HG03378 (cell line): ENCODE results near the gene KCNQ1OT1.

Source experiments
- ATAC-seq: cut with Tn5 transposase; IDR thresholded peaks from one replicate; pipeline ENCODE4 v1.9.1; 2021; ENCODE audit warnings: mild to moderate bottlenecking, moderate library complexity; ENCODE audit not compliant: unreplicated experiment

Gene KCNQ1OT1

DNA sequence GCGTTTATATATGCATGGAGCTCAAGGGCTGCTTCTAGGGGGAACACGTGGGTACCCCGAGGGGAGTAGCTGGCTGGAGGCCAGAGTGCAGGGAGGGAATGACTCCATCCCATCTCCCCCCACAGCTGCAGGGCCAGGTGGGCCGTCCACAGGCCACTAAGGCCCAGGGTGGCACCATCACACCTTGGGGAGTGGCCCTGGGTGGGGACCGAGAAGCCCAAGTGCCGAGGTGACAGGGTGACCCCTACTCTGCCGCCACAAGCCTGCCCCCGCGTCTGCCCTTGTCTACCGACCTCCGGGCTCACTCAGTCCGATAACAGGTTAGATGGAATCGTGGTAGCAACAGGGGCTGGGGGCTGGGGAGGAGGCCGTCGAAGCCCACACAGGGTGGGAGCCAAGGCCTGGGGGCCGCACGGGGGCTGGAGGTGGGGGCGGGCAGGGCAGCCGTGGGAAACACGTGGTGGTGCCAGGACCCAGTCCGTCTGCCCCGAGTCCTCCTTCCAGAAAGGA lies 125.7 kb downstream of the KCNQ1OT1 start:
- no peak for ATAC-seq

DNA sequence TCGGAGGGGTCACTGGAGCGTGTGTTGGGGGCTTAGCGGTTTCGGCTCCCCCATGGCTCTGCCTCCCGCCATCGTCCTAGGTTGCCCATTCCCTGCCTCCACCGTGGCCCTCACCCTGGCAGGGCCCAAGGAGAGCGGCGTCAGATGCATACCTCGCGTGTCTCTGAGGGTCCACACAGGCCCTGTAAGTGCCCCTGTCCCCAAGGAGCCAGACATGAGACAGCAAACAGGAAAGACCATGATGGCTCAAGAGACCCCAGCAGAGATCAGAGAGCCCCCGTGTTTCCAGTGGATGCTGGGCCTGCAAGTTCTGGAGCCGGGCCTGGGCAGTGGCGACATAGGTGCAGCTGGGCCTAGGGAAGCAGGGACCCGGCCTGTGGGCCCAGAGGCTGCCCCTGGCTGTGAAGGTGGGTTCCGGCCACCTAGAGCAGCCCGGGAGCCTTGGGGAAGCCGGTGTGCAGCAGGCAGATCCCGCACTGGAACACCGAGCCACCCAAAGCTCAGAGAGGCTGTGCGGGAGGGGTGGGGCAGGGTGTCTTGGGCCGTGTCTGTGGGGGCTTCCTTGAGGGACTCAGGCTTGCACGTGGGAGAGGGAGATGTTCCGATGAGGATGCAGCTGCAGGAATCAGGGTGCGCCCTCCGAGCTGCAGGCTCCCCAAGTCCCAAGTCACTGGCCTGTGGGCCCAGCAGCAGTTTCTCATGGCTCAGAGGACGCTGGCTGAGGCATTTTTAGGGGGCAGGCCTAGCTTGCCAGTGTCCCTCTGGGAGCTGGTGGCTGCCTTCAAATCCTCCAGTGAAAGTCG lies 126.4 kb downstream of the KCNQ1OT1 start:
- ATAC-seq: no peak

DNA sequence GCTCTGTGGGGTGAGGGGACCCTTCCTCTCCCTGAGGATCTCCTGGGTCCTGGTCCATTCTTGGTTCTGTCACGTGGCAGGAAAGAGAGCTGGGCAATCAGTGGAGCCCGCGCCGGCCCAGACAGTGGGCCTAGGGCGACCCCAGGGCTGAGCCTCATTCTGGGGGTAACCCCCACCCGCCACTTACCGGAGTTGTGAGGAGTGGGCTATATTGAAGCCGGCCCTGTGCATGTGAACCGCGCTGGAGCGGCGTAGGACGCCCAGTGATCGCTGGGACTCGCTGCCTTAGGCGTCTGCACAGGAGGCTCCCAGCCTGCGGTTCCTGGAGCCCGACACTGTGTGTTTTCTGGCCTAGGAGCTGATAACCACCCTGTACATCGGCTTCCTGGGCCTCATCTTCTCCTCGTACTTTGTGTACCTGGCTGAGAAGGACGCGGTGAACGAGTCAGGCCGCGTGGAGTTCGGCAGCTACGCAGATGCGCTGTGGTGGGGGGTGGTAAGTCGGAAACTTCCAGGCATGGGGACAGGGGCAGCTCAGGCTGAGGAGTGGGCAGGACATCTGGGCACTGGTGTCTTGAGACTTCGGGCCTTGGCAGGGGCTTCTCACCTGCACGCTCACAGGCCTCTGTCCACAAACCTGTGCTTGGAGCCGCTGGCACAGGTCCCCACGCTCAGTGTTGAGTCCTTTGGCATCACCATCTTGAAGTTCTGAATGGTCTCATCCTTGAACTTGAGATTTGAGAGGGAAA lies 127.1 kb downstream of the KCNQ1OT1 start:
- no peak for ATAC-seq

DNA sequence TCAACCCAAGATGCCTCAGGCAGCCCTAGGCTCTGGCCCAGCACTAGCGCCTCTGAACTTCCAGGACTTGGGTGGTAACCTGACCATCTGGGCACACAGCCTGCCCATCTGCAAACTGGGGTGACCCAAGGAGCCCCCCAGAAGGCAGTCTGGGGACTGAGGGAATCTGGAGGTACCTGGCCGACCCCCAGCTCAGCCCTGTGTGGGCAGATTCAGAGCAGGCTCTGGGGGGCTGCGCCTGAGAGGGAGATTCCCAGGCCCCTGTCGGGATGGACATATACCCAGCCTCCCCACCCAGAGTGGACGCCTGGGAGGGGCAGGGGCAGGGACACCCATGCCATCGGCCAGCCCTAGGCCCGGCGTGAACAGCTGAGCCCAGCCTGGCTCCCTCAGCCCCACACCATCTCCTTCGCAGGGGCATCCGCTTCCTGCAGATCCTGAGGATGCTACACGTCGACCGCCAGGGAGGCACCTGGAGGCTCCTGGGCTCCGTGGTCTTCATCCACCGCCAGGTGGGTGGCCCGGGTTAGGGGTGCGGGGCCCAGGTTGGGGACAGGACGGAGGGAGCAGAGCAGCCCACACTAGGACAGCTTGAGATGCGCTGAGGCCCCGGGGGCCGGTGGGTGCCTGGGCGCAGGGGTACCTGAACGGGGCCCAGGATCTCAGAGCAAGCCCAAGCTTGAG lies 128.1 kb downstream of the KCNQ1OT1 start:
- no peak for ATAC-seq

DNA sequence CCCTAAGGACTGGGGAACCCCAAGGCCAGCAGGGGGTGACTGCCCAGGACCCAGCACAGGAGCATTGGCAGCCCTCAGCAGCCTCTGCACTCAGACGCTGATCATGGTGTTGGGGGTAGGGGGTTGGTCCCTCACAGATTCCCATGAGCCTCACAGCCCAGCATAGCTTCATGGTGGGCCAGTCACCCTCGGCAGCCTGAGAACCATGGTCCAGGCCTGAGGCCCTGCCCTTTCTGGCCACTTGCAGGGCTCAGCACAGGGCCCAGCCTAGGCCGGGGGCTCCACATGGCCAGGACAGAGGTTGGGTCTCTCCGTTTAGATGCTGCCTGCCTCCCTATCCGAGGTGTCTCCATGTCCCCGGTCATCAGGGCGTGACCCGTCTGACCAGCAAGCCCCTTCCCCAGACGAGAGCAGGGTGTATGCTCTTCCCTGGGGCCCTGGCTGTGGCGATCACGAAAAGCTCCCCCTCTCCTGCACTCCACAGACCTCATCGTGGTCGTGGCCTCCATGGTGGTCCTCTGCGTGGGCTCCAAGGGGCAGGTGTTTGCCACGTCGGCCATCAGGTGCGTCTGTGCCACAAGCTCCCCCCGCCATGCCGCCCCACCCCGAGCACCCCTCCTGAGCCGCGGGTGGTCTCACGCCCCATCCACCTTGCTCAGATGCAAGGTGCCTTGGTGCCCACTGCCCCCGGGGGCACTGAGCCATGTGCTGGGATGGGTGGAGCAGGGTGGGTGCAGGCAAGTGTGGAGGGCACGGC lies 128.8 kb downstream of the KCNQ1OT1 start:
- ATAC-seq: no peak

DNA sequence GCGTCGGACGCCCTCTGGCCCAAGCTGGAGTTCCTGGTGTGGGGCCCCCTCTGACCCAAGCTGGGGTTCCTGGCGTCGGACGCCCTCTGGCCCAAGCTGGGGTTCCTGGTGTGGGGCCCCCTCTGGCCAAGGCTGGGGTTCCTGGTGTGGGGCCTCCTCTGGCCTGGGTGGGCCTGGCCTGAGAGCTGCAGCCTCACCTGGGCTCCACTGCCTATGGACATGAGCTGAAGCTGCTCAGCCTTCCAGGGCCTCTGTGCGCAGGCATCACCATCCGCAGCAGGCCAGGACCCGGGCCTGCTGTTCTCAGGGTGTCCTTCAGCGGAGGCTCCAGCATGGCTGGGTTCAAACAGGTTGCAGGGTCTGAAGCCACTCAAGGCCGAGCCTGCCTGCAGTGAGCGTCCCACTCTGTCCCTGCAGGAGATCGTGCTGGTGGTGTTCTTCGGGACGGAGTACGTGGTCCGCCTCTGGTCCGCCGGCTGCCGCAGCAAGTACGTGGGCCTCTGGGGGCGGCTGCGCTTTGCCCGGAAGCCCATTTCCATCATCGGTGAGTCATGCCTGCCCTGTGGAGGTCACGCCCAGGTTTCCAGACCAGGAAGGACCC lies 129.5 kb downstream of the KCNQ1OT1 start:
- no peak for ATAC-seq

DNA sequence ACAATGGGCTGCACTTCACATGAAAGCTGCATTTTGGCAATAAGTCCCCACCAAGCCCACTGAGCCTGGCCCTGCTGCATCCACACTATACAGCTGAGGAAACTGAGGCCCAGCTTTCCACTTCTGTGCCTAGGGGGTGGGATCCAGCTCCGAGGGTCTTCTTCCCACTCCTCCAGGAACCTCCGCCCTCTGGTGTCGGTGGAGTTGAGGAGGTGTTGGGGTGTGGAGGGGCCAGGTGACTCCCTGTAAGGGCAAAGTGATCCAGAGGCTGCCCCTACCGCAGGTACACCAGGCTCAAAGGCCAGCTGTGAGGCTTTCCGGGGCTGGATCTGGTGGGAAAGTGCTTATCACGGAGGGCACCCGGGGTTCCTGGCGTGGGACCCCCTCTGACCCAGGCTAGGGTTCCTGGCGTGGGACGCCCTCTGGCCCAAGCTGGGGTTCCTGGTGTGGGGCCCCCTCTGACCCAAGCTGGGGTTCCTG lies 130.0 kb downstream of the KCNQ1OT1 start:
- no peak for ATAC-seq

DNA sequence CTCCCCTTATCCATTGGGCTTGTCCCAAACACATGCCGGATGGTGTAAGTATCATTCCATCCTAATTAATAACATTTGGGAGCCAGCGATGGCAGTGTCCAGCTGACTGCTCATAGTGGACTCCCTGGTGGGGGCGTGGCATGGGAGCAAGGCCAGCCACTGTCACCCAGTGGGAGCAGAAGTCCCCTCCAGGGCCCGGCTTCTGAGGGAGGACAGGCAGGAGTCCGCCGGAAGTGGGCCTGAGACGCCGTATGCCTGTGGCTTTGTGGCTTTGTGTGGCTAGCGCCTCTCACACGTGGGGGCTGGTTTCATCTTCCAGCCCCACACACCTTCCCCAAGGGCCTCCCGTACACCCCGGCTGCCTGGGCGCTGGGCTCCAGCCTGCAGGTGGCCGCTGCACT lies 130.5 kb downstream of the KCNQ1OT1 start:
- no peak for ATAC-seq

DNA sequence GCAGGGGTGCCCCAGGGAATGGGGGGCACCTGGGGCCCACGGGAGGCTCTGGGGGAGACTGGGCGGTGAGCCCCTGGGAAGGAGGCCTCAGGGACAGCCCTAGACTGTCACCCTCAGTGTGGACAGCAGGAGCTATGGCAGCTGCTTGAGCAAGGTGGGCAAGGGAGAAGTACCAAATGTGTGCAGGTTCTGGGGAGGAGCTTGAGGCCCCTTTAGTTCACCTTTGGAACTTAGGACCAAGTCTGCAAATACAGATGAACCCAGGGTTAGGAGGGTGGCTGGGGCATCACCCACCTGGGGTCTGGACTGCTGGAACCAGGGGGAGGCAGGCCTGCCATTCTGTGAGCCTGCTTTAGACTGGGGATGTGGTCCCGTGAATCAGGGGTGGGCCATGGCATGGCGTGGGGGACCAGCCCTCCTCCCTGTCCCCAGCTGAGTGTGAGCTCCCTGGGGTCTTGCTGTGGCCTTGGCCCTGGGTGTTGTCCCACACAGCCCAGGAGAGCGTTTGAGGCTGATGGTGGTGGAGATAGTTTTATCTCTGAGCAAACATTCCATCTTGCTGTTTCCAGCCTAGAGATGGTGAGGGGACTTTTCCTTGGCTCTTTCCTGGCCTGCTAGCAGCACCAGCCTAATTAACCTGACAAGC lies 132.6 kb downstream of the KCNQ1OT1 start:
- ATAC-seq: no peak

DNA sequence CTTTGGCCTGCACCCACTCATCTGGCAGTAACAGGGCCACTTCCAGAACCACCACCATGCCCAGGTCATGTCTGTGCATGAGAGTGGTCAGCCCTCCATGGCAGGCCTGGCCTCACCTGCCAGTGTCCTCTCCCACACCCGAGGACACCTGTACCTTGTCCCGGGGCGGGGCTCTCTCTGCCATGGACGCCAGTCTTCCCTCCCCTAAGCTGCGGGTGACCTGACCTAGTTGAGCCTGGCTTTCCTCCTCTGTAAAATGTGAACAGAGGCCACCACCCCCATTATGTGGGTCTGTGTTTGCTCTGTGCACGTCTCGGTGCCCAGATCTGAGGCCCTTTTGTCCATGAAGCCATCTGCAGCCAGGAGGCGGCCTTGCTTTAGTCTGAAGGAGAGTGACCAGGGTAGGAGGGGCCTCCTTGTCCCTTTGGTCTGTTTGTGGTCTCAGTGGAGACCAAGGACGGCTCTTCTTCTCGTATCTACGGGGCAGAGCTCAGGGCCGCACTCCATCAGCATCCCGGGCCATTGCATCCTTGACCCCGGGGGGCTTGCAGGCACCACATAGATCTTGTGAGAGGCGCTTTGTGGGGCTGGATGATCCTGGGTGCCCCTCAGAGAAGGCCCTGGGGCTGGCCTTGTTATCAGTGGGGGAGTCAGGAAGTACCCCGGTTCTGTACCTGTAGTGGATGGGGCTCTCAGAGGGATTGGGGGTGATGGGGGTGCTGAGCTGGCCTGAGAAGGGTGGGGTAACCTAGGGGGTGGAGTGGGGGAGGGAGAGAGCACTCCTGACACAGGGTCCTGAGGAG lies 133.4 kb downstream of the KCNQ1OT1 start:
- ATAC-seq: no peak

DNA sequence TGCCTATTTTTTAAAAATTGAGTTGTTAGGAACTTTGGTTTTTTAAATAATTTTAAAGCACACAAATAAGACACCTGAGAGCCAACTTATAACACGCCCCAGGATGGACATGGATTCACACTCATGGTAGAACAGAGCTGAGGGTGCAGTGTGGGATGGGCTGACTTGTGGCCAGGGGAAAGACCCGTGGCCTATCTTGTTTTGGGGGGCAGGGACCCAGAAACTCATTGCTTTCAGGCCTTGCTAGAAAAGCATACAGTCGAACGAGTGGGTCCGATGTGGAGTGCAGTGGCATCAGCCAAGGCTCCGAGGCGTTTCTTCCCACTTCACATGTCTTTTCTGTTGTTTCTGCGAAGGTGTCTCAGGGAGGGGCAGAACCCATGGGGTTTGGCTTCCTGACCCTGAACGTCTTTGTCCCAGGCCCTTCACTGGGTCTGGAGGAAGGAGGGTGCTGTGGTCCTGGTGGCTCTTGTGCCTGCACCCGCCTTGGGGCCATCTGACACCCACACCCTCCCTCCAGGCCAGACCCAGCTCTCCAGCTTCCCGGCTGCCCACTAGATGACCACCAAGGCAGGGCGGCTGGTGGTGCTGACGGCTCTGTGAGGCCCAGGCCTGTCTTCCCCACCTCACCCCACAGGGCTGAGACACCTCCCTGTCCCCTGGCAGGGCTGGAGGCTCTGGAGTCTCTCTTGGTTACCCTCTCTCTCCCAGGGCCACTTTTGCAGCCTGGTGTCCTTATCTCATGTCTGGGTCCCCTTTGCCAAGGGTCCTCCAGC lies 134.2 kb downstream of the KCNQ1OT1 start:
- ATAC-seq: no peak

DNA sequence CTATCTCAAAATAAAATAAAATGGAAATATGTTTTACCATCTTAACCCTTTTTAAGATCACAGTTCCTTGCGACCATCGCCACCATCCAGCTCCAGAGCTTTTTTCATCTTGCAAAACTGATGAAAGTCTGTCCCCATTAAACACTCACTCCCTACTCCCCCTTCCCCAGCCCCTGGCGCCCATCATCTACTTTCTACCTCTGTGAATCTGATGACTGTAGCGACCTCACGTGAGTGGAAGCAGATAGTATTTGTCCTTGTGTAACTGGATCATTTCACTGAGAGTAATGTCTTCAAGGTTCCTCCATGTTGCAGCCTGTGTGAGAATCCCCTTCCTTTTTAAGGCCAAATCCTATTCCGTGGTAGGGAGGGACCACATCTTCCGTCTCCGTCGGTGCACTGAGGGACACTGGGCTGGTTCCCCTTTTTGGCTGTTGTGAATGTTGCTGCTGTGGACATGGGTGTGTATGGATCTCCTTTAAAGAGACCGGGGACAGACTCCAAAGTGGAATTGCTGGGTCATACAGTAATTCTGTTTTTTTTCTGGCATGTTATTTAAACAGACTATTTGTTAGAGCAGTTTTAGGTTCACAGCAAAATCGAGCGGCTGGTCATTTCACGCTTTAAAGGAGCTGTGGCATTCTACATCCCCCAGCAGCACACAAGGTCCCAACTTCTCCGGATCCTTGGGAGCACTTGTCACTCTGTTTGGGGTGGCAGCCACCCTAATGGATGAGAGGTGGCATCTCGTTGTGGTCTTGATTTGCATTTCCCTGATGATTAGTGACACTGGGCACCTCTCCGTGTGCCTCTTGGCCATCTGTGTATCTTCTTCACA lies 135.0 kb downstream of the KCNQ1OT1 start:
- no peak for ATAC-seq

DNA sequence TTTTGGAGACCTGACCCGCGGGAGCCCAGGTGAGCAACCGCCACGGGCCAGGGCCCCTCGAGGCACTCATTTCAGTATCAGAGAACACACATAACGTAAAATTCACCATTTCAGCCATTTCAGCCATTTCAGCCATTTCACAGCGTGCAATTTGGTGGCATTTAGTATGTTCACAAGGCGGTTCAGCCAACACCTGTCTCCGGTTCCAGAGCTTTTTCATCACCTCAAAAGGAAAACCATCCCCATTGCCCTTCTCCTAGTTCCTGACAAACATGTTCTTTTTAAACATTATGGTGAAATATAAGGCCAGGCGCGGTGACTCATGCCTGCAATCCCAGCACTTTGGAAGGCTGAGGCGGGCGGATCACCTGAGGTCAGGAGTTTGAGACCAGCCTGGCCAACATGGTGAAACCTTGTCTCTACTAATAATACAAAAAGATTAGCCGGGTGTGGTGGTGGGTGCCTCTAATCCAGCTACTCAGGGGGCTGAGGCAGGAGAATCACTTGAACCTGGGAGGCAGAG lies 135.7 kb downstream of the KCNQ1OT1 start:
- no peak for ATAC-seq

DNA sequence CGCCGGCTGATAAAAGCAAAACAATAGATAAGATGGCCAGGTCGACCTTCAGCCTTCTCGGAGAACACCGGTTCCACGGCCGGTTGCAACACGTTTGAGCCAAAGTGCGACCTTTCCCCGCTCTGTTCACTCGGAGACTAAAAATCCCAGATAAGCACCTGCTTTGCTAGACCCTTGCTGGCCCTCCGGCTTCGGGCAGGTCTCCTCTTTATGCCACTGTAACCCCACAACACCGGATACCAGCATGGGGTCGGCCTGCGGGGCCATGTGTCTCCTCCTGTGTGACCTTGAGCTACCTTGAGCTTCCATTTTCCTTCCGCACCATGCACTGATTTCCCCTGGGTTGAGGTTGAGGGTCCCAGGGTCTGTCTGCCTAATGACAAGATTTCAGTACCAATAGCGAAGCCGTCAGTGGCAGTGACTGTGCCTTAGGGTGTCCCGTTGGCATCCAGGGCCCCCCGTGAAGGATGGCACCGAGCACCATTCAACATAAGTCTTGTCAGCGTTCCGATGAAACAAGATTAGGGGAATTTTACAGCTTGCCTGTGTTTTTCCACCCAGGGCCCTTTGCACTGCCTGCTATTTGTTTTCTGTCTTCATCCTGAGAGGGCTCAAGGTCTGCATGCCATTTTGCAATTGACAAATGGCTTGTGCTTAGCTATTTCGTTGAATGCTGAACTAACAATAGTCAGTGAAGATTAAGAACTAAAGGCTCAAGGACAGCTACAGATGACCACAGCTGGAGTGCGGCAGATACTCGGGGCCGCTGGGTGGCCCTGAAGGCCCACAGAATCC lies 136.4 kb downstream of the KCNQ1OT1 start:
- no peak for ATAC-seq

DNA sequence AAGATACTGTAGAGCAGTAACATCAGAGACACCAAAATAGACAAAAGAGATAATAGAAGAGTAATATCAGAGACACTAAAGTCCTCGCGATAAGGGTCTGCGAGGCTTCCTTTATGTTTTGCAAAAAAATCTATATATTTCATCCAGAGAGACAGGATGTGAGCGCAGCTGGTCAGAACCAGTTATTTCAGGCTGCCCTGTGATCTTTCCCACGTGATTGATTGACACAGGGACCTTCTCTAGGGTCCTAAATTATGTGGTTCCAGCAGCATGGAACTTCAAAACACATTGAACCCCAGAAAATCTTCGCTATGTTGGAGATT lies 136.9 kb downstream of the KCNQ1OT1 start:
- ATAC-seq: no peak
